Bronchial epithelial cell (primary cell): ENCODE data around the gene TRAF3IP3. TPM values are rescaled to one million over a fixed set of nuclear protein-coding genes. Genes with fewer than 3 reads are reported as not detected.

ENCODE experiments used
- DNase-seq: peaks from one replicate; pipeline ENCODE4 v3.0.0-alpha.2; 2010; ENCODE audit warnings: low read depth
- FAIRE-seq: peaks from 2 replicates; lab custom pipeline; 2011; peaks lifted over from hg19 to GRCh38; lab: Jason Lieb, UNC
- H3K27me3 ChIP-seq: 2 replicates; pipeline ENCODE4 v1.5.1; 2011; ENCODE audit warnings: low read length; ENCODE audit not compliant: control insufficient read depth, insufficient read depth
- H3K36me3 ChIP-seq: 2 replicates; pipeline ENCODE4 v1.5.1; 2011; ENCODE audit warnings: low read length; ENCODE audit not compliant: control insufficient read depth, insufficient read depth
- H3K4me3 ChIP-seq: 2 replicates; pipeline ENCODE4 v1.5.1; 2011; ENCODE audit warnings: mild to moderate bottlenecking, low read depth, low read length, control low read depth
- CTCF ChIP-seq: IDR thresholded peaks from 2 replicates; pipeline ENCODE4 v1.5.1; 2011; ENCODE audit warnings: mild to moderate bottlenecking, moderate library complexity, low read length, control low read depth, inconsistent platforms; ENCODE audit not compliant: insufficient read depth, severe bottlenecking
- total RNA-seq: library from RNA; depleted of rRNA; stranded (reverse); fragments of >200 nt; gene quantifications from 2 replicates; pipeline ENCODE4 v1.2.1, GENCODE V29; 2014

The TRAF3IP3 gene
- total RNA-seq, 1 donor from 2014 or later: not detected

GRCh38 chr1:209748620-209749019 is 7.2 kb upstream of the TRAF3IP3 start:
- FAIRE-seq: no peak
- no peak for DNase-seq
- no peak overlapping the region for H3K4me3 ChIP-seq
- no peaks in the 10 kb centered on the region for H3K36me3 ChIP-seq
- TF ChIP-seq CTCF: no peak
- H3K27me3 ChIP-seq: no peaks in the 10 kb centered on the region

- DNase-seq (no peak), FAIRE-seq (no peak)
- Histone ChIP-seq H3K36me3 (no peaks in the 10 kb centered on the region), H3K27me3 (no peaks in the 10 kb centered on the region), H3K4me3 (no peak overlapping the region)
- no peak for TF ChIP-seq CTCF
These were observed 6.6 kb upstream of the TRAF3IP3 start for GRCh38 chr1:209749205-209749604.

- no peaks in the 10 kb centered on the region for H3K27me3 ChIP-seq
- DNase-seq (no peak), FAIRE-seq (no peak)
- no peaks in the 10 kb centered on the region for H3K36me3 ChIP-seq
- no peak overlapping the region for H3K4me3 ChIP-seq
- no peak for TF ChIP-seq CTCF
These were observed 6.1 kb upstream of the TRAF3IP3 start for GRCh38 chr1:209749670-209750323.

GRCh38 chr1:209751627-209752231 is 4.1 kb upstream of the TRAF3IP3 start:
- DNase-seq (no peak), FAIRE-seq (no peak)
- Histone ChIP-seq H3K27me3 (no peaks in the 10 kb centered on the region), H3K4me3 (no peak overlapping the region), H3K36me3 (no peaks in the 10 kb centered on the region)
- no peak for TF ChIP-seq CTCF

- no peak for FAIRE-seq
These were observed 3.0 kb upstream of the TRAF3IP3 start for GRCh38 chr1:209752890-209753289.

More at GRCh38 chr1:209752890-209753289, 3.0 kb upstream of the TRAF3IP3 start:
- no peak for DNase-seq
- H3K4me3 ChIP-seq: no peak overlapping the region
- no peak for TF ChIP-seq CTCF
- H3K27me3 ChIP-seq: no peaks in the 10 kb centered on the region
- no peaks in the 10 kb centered on the region for H3K36me3 ChIP-seq
